Thyroid gland (tissue), 4 donors: ENCODE results near the gene ST6GALNAC6. TPM values are rescaled to one million over a fixed set of nuclear protein-coding genes. Genes with fewer than 3 reads are reported as not detected.

Experiments used
- DNase-seq, 2 donors: peaks; one replicate each; pipeline ENCODE4 v3.0.0-alpha.2; 2019
- H3K27ac ChIP-seq, 3 donors: fragments of 200-600 bp; sonication (generic); 1 replicate in 2 of 3; 2 replicates in 1 of 3; pipeline ENCODE4 v1.5.1; 2016 to 2019; ENCODE audit warnings: mild to moderate bottlenecking in 1 of 3, moderate library complexity in 1 of 3
- H3K27me3 ChIP-seq: fragments of 200-600 bp; sonication (generic); one replicate; pipeline ENCODE4 v1.5.1; 2019
- H3K36me3 ChIP-seq, 2 donors: fragments of 200-600 bp; sonication (generic); one replicate each; pipeline ENCODE4 v1.5.1; 2016 to 2019
- H3K4me1 ChIP-seq, 2 donors: fragments of 200-600 bp; sonication (generic); one replicate each; pipeline ENCODE4 v1.5.1; 2017 to 2019
- H3K4me3 ChIP-seq, 3 donors: fragments of 200-600 bp; sonication (generic); replicated peaks in 1 of 3; 1 replicate in 2 of 3; 2 replicates in 1 of 3; pipeline ENCODE4 v1.5.1; 2016; ENCODE audit warnings: mild to moderate bottlenecking in 1 of 3
- H3K9me3 ChIP-seq: fragments of 200-600 bp; sonication (generic); one replicate; pipeline ENCODE4 v1.5.1; 2017
- POLR2A ChIP-seq, 2 donors: fragments of 450-650 bp; IDR thresholded peaks; one replicate each; pipeline ENCODE4 v1.6.1; 2017; ENCODE audit warnings: antibody characterized with exemption in 2 of 2, mild to moderate bottlenecking in 2 of 2, moderate library complexity in 1 of 2
- WGBS, 2 donors: methylation state at CpG; one replicate each; pipeline ENCODE4 v1.1.5; 2017; 5-methylcytosine and 5-hydroxymethylcytosine counted together
- intact Hi-C: fragments of 100-400 bp; cut with DNase I; formaldehyde crosslinking; loops from one replicate; pipeline ENCODE4 v1.15.1; 2023
- total RNA-seq, 4 donors: library from RNA; depleted of rRNA; stranded (reverse); fragments of >200 nt; gene quantifications; one replicate each; pipeline ENCODE4 v1.2.3, GENCODE V29; 2016
- TF ChIP-seq, protein P1 (sequence below), 6 experiments: fragments of 200-600 bp in 3 of 6; fragments of 450-650 bp in 3 of 6; sonication (generic) in 3 of 6; IDR thresholded peaks; one replicate each; pipeline ENCODE4 v1.5.1; 2016 to 2019; ENCODE audit warnings: antibody characterized with exemption in 6 of 6, mild to moderate bottlenecking in 2 of 6, inconsistent platforms in 1 of 6, moderate library complexity in 1 of 6

ST6GALNAC6 gene
- total RNA-seq, 4 donors from 2014 or later, result 39.2 to 124 (median 50.8) TPM

DNA sequence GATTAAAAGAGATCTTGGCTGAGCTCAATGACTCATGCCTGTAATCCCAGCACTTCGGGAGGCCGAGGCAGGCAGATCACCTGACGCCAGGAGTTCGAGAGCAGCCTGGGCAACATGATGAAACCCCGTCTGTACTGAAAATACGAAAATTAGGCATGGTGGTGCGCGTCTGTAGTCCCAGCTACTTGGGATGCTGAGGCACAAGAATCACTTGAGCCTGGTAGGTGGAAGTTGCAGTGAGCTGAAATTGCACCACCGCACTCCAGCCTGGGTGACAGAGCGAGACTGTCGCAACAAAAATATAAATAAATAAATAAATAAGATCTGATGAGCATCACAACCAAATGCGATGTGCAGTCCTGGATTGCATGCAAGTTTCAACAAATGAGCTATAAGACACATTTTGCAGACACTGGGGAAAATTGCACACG lies 36.2 kb downstream of the ST6GALNAC6 start:
- no peak for DNase-seq
- Histone ChIP-seq H3K27ac (peak overlapping the region in 2 of 3 donors; percentile 77 to 79), H3K36me3 (peaks cover 0 to 9% of the 10 kb centered on the region in 2 donors), H3K4me3 (no peak overlapping the region), H3K27me3 (no peaks in the 10 kb centered on the region), H3K4me1 (peaks cover 20 to 53% of the 10 kb centered on the region in 2 donors), H3K9me3 (no peaks in the 10 kb centered on the region)
- intact Hi-C loops, result loop anchor here (10.0 kb wide), 1 partner anchor 78 kb away; the partner anchor contains the start of gene CDK9
- TF ChIP-seq, protein P1, sequence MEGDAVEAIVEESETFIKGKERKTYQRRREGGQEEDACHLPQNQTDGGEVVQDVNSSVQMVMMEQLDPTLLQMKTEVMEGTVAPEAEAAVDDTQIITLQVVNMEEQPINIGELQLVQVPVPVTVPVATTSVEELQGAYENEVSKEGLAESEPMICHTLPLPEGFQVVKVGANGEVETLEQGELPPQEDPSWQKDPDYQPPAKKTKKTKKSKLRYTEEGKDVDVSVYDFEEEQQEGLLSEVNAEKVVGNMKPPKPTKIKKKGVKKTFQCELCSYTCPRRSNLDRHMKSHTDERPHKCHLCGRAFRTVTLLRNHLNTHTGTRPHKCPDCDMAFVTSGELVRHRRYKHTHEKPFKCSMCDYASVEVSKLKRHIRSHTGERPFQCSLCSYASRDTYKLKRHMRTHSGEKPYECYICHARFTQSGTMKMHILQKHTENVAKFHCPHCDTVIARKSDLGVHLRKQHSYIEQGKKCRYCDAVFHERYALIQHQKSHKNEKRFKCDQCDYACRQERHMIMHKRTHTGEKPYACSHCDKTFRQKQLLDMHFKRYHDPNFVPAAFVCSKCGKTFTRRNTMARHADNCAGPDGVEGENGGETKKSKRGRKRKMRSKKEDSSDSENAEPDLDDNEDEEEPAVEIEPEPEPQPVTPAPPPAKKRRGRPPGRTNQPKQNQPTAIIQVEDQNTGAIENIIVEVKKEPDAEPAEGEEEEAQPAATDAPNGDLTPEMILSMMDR (IDR thresholded peaks at IDR 0.05), result no peak
- TF ChIP-seq POLR2A (IDR thresholded peaks at IDR 0.05), result no peak
- 90 to 94% methylated on average over 13 of the region's 13 CpGs for WGBS, 2 donors

DNA sequence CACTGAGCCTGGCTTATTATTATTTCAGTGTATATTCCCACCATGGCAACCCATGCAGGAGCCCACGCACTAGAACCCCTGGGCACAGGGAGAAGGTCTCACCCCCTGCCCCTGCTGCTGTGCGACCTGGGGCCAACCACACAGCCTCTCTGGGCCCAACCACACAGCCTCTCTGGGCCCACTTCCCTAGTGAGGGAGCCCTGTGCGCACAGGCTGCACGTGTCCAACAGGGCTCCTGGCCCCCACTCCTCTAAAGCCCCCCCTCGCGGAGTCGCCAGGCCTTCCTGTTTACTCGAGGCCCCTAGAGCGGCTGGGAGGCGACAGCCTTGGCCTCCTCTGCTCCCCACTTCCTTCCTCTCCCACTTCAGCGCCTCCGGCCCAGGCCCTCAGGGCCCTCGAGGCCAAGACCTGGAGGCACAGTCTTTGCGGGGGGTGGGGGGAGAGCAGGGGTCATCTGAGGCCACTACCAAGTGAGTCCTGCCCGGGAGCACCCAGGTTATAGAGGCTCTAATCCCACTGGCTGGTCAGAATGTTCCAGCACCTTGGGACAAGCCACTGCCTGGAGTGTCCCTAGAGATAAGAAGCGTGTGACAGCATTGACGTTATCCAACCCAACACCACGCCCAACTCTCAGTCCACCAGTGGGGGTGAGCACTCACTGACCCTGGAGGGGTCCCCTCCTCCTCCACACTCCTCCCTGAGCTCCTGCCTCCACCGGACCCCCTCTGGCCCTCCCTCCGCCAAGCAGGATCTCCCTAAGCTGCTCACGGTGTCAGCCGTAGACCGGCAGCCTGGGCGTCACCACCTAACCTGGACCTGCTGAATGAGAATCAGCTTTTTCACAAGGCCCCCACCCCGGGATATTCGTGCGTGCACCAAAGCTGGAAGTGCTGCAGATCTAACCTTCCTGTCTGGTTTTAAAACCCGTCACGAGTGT lies 37.1 kb downstream of the ST6GALNAC6 start:
- peak overlapping the region; percentile 65 to 79 (median 77) for H3K27ac ChIP-seq
- H3K4me1 ChIP-seq, result peaks cover 20 to 61% of the 10 kb centered on the region in 2 donors
- H3K4me3 ChIP-seq, result no peak overlapping the region
- no peak for TF ChIP-seq POLR2A (IDR thresholded peaks at IDR 0.05)
- intact Hi-C loops, result loop anchor here (10.0 kb wide), 1 partner anchor 78 kb away; the partner anchor contains the start of gene CDK9
- H3K27me3 ChIP-seq, result no peaks in the 10 kb centered on the region
- WGBS, 2 donors, result 45 to 46% methylated on average over 26 to 29 of the region's 29 CpGs
- H3K9me3 ChIP-seq, result no peaks in the 10 kb centered on the region
- peaks cover 0 to under 1% of the 10 kb centered on the region in 2 donors for H3K36me3 ChIP-seq
- peak; percentile 62 for DNase-seq

DNA sequence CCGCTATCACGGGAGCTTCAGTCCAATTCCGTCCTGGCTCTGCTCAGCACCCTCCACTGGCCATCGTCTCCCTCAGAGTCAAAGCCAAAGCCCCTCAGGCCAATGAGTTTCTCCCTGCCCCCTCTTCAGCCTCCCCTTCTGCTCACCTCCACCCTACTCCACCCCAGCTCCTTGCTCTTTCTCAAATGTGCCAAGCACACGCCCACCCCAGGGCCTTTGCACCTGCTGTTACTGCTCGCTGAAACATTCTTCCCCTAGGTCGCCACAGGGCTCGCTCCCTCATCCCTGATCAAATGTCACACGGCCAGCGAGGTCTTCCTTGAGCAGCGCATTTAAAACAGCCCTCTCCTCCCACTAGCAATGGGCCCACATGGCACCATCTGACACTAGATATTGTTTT lies 38.6 kb downstream of the ST6GALNAC6 start:
- Histone ChIP-seq H3K27ac (peak overlapping the region in 1 of 3 donors; percentile 28), H3K9me3 (no peaks in the 10 kb centered on the region), H3K27me3 (no peaks in the 10 kb centered on the region), H3K4me1 (peaks cover 20 to 77% of the 10 kb centered on the region in 2 donors), H3K4me3 (no peak overlapping the region), H3K36me3 (no peaks in the 10 kb centered on the region)
- TF ChIP-seq, protein P1 (IDR thresholded peaks at IDR 0.05), result no peak
- no peak for TF ChIP-seq POLR2A (IDR thresholded peaks at IDR 0.05)
- no peak for DNase-seq
- intact Hi-C loops, result loop anchor here (10.0 kb wide), 1 partner anchor 76 kb away; the partner anchor contains the start of gene CDK9
- WGBS, 2 donors, result 96 to 98% methylated on average over 11 of the region's 11 CpGs

DNA sequence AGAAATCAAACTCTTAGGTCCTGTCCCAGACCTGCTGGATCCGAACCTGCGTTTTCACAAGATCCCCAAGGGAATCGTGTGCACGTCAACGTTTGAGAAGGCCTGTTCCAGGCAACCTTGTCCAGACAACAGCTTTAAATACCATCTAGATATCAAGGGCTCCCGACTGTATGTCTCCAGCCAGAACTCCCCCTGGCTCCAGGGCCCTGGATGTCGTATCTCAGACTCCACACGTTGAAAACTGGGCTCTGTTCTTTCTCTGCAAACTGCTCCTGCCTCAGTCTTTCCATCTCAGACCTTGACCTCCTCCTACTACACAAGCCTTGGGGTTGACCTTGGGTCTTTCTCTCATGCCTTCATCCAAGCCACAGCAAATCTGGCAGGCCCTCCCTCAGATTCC lies 39.1 kb downstream of the ST6GALNAC6 start:
- DNase-seq, result no peak
- TF ChIP-seq, protein P1 (IDR thresholded peaks at IDR 0.05), result no peak
- TF ChIP-seq POLR2A (IDR thresholded peaks at IDR 0.05), result no peak
- no peaks in the 10 kb centered on the region for H3K27me3 ChIP-seq
- peak overlapping the region in 2 of 3 donors; percentile 24 to 28 for H3K27ac ChIP-seq
- H3K9me3 ChIP-seq, result no peaks in the 10 kb centered on the region
- no peak overlapping the region for H3K4me3 ChIP-seq
- H3K36me3 ChIP-seq, result no peaks in the 10 kb centered on the region
- intact Hi-C loops, result loop anchor here (10.0 kb wide), 1 partner anchor 75 kb away; the partner anchor contains the start of gene CDK9
- H3K4me1 ChIP-seq, result peaks cover 18 to 73% of the 10 kb centered on the region in 2 donors
- 59 to 75% methylated on average over 8 of the region's 8 CpGs for WGBS, 2 donors

DNA sequence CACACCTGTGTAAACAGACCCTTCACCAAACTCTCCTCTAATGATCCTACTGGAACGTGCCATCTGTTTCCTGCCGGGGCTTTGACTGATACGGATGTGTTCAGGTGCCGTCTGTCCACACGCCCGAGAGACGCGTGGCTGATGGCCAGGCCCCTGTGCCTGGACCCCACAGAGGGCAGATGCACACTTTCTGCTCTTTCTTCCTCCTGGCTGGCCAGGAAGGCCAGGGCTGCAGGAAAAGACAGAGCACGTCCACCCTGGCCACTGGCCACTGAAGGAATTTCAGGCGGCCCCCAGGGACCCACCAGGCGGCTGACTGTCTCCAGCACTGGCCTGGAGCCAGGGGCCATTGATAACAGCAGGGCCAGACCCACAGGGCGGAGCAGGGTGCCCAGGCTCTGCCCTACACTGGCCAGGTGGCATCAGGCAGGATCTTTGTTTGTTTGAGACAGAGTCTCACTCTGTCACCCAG lies 41.3 kb downstream of the ST6GALNAC6 start:
- Histone ChIP-seq H3K27me3 (no peaks in the 10 kb centered on the region), H3K9me3 (no peaks in the 10 kb centered on the region), H3K4me3 (no peak overlapping the region), H3K27ac (peak overlapping the region; percentile 3 to 47 (median 6)), H3K36me3 (no peaks in the 10 kb centered on the region), H3K4me1 (peaks cover 14 to 73% of the 10 kb centered on the region in 2 donors)
- DNase-seq, result peak; percentile 46 to 55
- intact Hi-C loops, result no loop called here
- TF ChIP-seq POLR2A (IDR thresholded peaks at IDR 0.05), result no peak
- TF ChIP-seq, protein P1 (IDR thresholded peaks at IDR 0.05), result no peak
- 27 to 41% methylated on average over 7 to 9 of the region's 12 CpGs for WGBS, 2 donors
